ENCODE results near the gene RASGRF2.
"Not testable (repeated sequence)": the region's sequence is repeated elsewhere in the genome, so short reads cannot be mapped to it uniquely, and the experiment has no call there.

RASGRF2 gene

GRCh38 chr5:81247441-81247972, 287.3 kb downstream of the RASGRF2 start:
- no peak for DNase-seq

- DNase-seq, result no peak
Measured at GRCh38 chr5:81249240-81249639, 289.1 kb downstream of the RASGRF2 start.

- no peak for DNase-seq
Measured at GRCh38 chr5:81250004-81250403, 289.8 kb downstream of the RASGRF2 start.

GRCh38 chr5:81251922-81252321, 291.8 kb downstream of the RASGRF2 start:
- no peak for DNase-seq

- DNase-seq, result no peak
Measured at GRCh38 chr5:81252904-81253303, 292.7 kb downstream of the RASGRF2 start.

GRCh38 chr5:81253875-81254274, 293.7 kb downstream of the RASGRF2 start:
- no peak for DNase-seq

- no peak for DNase-seq
Measured at GRCh38 chr5:81254886-81255559, 294.9 kb downstream of the RASGRF2 start.

- no peak for DNase-seq
Measured at GRCh38 chr5:81256766-81257165, 296.6 kb downstream of the RASGRF2 start.

GRCh38 chr5:81262796-81263195, 302.6 kb downstream of the RASGRF2 start:
- DNase-seq, result not testable (repeated sequence)

GRCh38 chr5:81265101-81265500, 304.9 kb downstream of the RASGRF2 start:
- no peak for DNase-seq

- DNase-seq, result peak; percentile 75
Measured at GRCh38 chr5:81268521-81269196, 308.5 kb downstream of the RASGRF2 start.

GRCh38 chr5:81269751-81270393, 309.7 kb downstream of the RASGRF2 start:
- no peak for DNase-seq

- DNase-seq, result not testable (repeated sequence)
Measured at GRCh38 chr5:81270394-81271027, 310.3 kb downstream of the RASGRF2 start.
